Stimulated activated CD4-positive, alpha-beta T cell treated with anti-CD3 and anti-CD28 coated beads, Interleukin-1b, Interleukin-23, amount 100 ng/mL, for 48 hours (primary cell): ENCODE results near the gene CENPB.

ENCODE experiments used
- DNase-seq: peaks from one replicate; pipeline ENCODE4 v3.0.0-alpha.2; 2020

The CENPB gene

GRCh38 chr20:3786126-3786484 lies 435 bp downstream of the CENPB start:
- DNase-seq, result peak; percentile 54

GRCh38 chr20:3785240-3786125 lies 1.1 kb downstream of the CENPB start:
- no peak for DNase-seq

- no peak for DNase-seq
These were observed 1.7 kb downstream of the CENPB start for GRCh38 chr20:3784863-3785239.

DNA sequence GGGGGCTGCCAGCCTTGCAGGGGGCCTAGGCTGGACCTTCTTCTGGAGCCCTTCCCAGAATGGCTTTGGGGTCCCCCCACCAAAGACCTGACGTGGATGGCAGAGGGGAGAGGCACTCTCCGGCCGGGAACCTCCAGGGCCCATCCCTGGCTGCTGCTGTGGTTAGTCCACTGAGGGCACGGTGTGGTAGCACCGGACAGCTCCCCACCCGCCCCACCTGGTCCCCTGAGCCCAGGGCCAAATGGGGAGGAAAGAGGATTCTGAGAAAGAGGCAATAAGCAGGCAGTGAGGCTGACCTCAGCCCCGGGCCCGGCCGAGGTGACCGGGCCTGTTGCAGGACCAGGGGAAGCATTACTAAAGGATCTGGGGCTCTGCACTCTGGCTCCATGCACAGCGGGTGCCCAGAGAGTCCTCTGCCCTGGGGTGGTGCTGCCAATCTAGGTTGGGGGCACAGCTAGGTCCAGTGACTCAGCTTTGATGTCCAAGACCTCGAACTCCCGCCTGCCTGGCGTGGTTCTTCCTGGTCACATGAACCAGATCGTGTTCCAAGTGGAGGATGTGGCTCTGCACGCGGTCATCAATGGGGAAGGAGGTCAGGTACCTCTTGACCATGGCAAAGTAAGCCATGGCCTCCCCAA lies 2.2 kb downstream of the CENPB start:
- no peak for DNase-seq

DNA sequence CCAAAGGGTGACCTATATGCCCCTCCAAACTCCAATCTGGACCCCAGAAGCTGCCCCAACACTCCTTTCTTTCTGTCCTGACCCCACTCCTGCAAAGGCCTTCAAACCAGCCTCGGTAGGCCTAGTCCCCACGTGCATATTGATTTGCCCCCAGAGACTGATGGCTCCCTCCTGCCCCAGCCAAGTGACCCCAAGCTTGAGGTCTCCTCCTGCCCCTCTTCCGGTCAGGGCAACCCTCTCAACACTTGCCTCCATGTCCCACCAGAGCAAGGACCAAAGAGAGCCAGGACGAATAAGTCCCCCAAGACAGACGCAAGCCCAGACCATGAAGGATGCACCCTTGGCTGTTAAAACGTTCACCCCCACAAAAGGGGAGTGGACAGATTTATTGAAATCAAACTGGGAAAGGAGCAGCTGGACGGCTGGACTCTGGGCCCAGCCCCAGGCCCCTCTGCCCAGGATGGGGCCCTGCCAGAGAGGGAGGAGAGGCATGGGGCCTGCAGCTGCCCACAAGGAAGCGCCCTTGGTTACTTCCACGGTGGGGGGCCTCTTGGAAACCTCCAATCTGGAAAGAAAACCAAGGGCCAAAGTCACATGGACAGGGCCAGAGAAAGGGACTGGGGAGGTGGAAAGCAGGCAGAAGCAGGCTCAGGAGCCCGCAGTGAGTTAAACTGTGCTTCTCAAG lies 2.9 kb downstream of the CENPB start:
- DNase-seq, result no peak

- no peak for DNase-seq
These were observed 3.5 kb downstream of the CENPB start for GRCh38 chr20:3783068-3783489.

GRCh38 chr20:3782597-3782996 lies 3.9 kb downstream of the CENPB start:
- DNase-seq, result no peak

DNA sequence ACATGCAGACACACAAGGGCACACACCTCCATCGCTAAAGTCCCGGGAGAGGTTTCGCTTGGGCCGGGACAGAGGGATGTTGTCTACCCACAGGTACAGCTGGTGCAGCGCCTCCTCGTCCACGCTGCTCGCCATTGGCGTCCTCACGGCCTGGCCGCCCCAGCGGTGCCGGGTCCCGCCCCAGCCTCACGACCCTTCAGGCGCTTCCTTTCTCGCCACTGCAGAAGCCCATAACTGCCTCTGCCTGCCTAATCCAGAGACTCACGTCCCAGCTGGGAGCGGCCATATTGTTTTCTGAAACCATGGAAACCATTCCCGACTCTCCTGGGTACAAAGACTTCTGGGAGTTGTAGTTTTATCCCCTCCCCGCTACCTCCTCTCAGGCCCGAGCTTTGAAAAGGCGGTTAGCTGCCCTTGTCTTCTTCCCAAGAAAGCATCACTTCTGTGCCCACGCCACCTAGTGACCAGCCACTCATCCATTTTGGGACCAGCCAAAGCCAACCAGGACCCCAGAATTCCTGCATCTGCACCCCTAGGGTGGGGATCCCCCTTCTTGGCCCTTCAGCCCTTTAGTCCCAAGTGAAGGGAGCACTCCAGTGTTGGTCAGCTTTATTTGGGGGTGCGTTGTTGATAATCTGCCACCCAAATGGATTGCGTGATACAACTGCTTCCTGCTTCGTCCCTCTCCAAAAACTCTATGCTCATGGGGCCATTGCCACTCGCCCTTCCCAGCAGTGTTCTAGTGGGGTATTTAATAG lies 5.2 kb downstream of the CENPB start, which contains the start of gene SPEF1:
Gene SPEF1, minus strand, starts transcription at position 296 of the 758 bp plus-strand sequence. Its CDS starts 161 bp downstream, at position 135.
- DNase-seq, result peak; percentile 44

DNA sequence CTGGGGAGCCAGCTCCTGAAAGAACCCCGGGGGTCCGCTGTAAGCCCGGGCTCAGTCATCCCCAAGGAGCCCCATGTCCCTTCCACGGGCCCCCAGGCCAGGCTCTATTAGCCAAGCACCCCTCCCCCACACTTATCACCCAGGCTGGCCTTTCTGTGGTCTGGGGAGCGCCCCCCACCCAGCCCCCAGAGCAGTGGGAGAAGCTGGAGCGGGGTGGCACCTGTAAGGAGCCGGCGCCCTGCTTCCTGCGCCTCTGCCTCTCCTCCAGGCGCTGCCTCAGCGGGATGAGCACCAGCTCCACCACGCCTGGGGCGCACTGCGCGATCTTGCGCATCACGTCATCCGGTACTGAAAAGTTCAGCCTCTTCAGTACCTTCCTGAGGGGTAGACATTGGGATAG lies 7.6 kb downstream of the CENPB start:
- no peak for DNase-seq

DNA sequence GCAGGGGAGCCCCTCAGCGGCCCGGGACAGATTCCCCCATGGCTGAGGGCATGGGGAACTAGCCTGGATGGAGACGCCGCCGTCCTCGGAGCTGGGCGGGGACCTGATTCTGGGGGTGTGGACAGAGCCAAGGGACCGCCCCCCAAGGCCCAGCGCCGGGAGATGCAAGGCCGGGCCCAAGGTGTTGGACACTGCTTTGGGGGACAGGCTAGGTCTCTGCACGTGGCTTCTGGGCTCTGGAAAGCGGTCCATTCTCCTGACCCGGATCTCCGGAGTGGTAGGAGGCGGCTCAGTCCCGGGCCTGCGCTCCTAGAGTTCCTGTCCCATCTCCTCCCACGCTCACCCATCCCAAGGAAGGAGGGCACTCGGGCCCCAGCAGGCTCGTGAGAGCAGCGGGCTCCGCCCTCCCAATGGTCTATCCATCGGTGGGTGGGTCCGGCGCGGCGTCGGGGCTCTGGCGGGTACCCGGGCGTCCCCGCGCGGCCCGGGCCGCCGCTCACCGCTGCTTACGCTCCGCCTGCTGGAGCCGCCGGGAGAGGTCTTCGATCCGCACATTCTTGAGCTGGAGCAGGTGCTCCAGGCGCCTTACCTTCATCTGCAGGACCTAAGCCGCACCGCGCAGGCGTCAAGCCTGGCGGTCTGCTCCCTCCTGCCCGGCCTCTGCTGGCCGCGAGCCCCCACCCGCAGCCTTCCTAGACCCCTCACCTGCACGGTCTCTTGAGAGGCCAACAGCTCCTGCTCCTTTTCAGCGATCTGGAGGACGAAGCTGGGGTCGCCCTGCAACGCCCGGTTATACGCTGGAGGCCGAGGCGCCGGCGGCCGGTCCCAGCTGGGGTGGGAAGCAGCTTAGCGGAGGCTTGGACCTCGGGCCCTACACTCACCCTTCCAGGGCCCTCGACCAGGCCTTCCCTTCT lies 8.6 kb downstream of the CENPB start:
- no peak for DNase-seq

DNA sequence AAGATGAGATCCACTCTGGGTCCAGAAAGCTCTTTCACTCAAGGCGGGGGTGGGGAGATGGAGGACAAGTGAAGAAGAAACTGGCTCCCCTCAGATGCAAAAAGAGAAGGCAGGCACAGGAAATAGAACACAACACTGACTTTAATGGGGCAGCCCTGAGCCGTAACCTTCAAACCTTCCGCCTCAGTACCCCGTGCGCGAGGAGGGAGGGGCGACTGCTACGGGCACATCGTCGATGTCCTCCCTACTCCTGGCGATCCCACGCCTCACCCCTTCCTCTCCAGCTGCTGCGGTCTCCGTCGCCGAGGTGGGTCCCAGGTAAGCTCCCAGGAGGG lies 9.2 kb downstream of the CENPB start:
- DNase-seq, result no peak

- no peak for DNase-seq
These were observed 11.0 kb downstream of the CENPB start for GRCh38 chr20:3775457-3776108.

DNA sequence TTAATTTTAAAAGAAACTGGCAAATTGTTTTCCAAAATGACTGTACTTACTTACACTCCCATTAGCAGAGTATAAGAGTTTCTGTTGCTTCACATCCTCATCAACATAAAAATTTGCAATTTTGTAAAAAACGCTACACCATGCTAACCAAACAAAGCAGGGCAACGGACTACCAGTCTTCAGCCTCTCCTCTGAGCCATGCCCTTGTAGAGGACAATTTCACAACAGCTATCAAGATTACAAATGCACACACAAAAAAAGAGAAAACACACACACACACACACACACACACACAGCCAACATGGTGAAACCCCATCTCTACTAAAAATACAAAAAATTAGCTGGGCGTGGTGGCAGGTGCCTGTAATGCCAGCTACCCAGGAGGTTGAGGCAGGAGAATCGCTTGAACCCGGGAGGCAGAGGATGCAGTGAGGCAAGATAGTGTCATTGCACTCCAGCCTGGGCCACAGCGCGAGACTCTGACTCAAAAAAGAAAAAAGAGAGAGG lies 14.9 kb downstream of the CENPB start:
- no peak for DNase-seq

- peak; percentile 80 for DNase-seq
These were observed 18.0 kb downstream of the CENPB start for GRCh38 chr20:3768342-3769130.

DNA sequence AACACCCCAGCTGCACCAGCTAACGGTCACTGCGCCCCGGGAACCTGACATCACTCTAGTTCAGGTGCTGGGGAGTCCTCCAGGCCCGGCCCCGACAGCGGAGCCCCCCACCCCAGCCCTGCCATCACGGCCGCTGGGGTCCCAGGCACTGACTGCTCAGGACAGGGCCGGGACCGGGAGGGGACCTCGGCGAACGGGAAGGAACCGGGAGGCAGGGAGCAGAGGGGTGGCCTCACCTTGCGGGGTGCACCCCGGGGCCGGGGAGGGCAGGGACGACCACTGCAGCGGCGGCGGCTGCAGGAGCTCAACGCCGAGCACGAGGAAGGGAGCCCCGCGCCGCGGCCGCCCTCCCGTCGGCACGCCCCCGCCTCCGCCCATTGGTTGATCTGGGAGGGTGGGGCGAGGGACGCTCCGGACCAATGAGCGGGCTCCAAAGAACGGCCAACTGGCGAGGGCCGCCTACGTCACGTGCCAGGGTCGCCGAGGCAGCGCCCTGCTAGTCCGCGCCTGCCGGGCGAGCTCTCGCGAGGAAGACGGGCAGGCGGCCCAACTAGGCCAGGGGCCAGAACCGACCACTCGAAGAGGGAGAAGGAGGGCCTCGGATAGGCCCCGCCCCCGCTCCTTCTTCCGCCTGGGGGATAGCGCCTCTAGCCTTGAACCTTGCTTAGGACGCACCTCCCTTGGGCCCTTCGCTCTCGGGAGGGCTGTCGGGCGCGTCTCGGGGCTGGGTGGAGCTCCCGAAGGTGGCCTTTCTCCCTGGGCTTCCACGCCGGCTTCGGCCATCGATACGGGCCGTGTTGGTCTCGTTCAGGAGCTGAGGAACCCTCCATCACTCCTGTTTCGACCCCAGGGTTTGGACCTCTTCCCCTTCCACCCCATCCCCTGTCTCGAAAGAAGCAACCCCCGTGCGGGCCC lies 18.9 kb downstream of the CENPB start, which contains the start of gene ADISSP:
Gene ADISSP, minus strand, starts transcription at position 327 of the 915 bp plus-strand sequence. CDS start 7,653 bp downstream, outside the sequence.
- DNase-seq, result peak; percentile 99

- DNase-seq, result no peak
These were observed 19.5 kb downstream of the CENPB start for GRCh38 chr20:3767110-3767426.

GRCh38 chr20:3766422-3767109 lies 20.0 kb downstream of the CENPB start:
- DNase-seq, result no peak

DNA sequence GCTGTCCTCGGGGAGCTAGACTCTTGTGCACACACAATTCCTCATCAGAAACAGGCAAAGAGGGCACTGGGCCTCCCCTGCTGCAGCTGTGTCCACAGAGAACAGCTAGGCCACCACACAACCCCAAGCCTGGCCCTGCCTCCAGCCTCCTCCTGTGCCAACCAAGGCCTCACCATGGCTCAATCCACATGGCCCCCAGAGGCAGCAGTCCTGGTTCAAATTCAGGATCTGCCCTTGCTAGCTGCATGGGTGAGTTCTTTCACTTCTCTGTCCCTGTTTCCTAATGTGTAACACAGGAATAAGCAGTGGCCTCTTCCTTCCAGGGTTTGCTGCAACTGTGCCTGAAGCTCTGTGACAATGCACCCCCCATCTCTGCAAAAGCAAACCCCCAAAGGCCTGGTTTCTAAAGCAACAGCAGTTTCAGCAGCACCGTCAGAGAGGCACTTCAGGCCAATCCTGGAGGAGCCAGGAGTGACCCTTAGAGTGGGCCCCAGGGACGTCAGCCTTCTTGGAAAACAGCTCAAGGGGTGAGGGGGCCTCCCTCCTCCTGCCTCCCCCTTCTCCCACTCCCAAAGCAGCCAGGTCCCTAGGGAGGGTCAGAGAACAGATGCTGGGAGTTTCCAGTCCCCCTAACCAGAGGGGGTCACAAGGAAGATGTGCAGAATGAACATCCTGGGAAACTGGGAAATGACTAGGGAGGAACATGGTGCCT lies 21.2 kb downstream of the CENPB start:
- DNase-seq, result no peak
